K562 (cell line): ENCODE results near the gene TOPORS. TPM values are rescaled to one million over a fixed set of nuclear protein-coding genes. Genes with fewer than 3 reads are reported as not detected.

Experiments
- ATAC-seq: fragments of 200-7000 bp; cut with Tn5 transposase; 3 replicates; pipeline ENCODE4 v1.9.1; 2020; ENCODE audit warnings: moderate library complexity
- BruUV-seq: library from RNA; stranded (reverse); fragments of 400-500 nt; replicated peaks from 2 replicates; lab custom pipeline; 2021; lab: Mats Ljungman, UMichigan
- CTCF ChIA-PET: fragments of 300-600 bp; formaldehyde crosslinking; extraction: SDS; loops from one replicate; lab custom pipeline; 2021; ENCODE audit warnings: low intra/inter-chr PET ratio; lab: Yijun Ruan, JAX
- POLR2A ChIA-PET: fragments of 300-600, 350-650 bp; sonication (Branson Sonifier 250); formaldehyde crosslinking; extraction: SDS; loops from one replicate; lab custom pipeline; 2021; ENCODE audit warnings: antibody characterized with exemption, inconsistent platforms; lab: Yijun Ruan, JAX
- DNase-seq, 4 experiments: peaks; one replicate each; pipeline versions ENCODE4 v3.0.0 to v3.0.0-alpha.2; 2011 to 2018; ENCODE audit warnings: low spot score in 3 of 4, mixed read lengths in 3 of 4; ENCODE audit errors: extremely low read depth in 1 of 4
- FAIRE-seq: peaks from 2 replicates; lab custom pipeline; 2011; peaks lifted over from hg19 to GRCh38; lab: Jason Lieb, UNC
- H2AFZ ChIP-seq: 2 replicates; pipeline ENCODE4 v1.6.0; 2011; ENCODE audit warnings: low read depth, low read length, control low read depth, inconsistent platforms
- H3K27ac ChIP-seq: fragments of 200-600 bp; 3 replicates; pipeline ENCODE4 v1.8.0; 2011; ENCODE audit warnings: low read depth, mild to moderate bottlenecking, control low read depth, inconsistent platforms, low read length, moderate library complexity, mixed read lengths; ENCODE audit errors: extremely low read depth
- H3K27me3 ChIP-seq, 2 experiments: fragments of 300-600 bp in 1 of 2; 2 replicates in 1 of 2; 3 replicates in 1 of 2; pipeline versions ENCODE4 v1.6.0 to v1.8.0; 2011; ENCODE audit warnings: inconsistent platforms in 2 of 2, low read length in 2 of 2, mild to moderate bottlenecking in 1 of 2, mixed read lengths in 1 of 2, moderate library complexity in 1 of 2; ENCODE audit not compliant: control insufficient read depth in 2 of 2, insufficient read depth in 2 of 2
- H3K36me3 ChIP-seq: fragments of 300-600 bp; 3 replicates; pipeline ENCODE4 v1.8.0; 2011; ENCODE audit warnings: mild to moderate bottlenecking, low read length, inconsistent platforms; ENCODE audit not compliant: control insufficient read depth, insufficient read depth
- H3K4me1 ChIP-seq, 2 experiments: fragments of 200-600 bp in 1 of 2; replicated peaks in 1 of 2; 2 replicates in 1 of 2; 3 replicates in 1 of 2; pipeline versions ENCODE4 v1.5.1 to v1.8.0; 2011; ENCODE audit warnings: inconsistent platforms in 2 of 2, low read length in 2 of 2, mild to moderate bottlenecking in 1 of 2, mixed read lengths in 1 of 2, moderate library complexity in 1 of 2; ENCODE audit not compliant: control insufficient read depth in 2 of 2, insufficient read depth in 2 of 2
- H3K4me2 ChIP-seq: 2 replicates; pipeline ENCODE4 v1.6.1; 2011; ENCODE audit warnings: low read length, control low read depth, inconsistent platforms, mixed read lengths; ENCODE audit not compliant: insufficient read depth
- H3K4me3 ChIP-seq: fragments of 200-600 bp; sonication (generic), shearing (Covaris generic); 2 replicates; pipeline ENCODE4 v1.5.1; 2016; ENCODE audit warnings: control low read depth, inconsistent platforms
- H3K79me2 ChIP-seq: fragments of 200-600 bp; 3 replicates; pipeline ENCODE4 v1.8.0; 2011; ENCODE audit warnings: low read length, inconsistent platforms; ENCODE audit not compliant: control insufficient read depth, insufficient read depth
- H3K9ac ChIP-seq, 2 experiments: 2 replicates each; pipeline versions ENCODE4 v1.6.0 to v1.6.1; 2011; ENCODE audit warnings: low read depth in 2 of 2, low read length in 2 of 2, control low read depth in 1 of 2, inconsistent platforms in 1 of 2, mild to moderate bottlenecking in 1 of 2, mixed read lengths in 1 of 2; ENCODE audit not compliant: insufficient read depth in 1 of 2
- H3K9me1 ChIP-seq: one replicate; pipeline ENCODE4 v1.6.0; 2011; ENCODE audit warnings: inconsistent platforms, mild to moderate bottlenecking, low read length, moderate library complexity; ENCODE audit not compliant: control insufficient read depth, insufficient read depth
- H3K9me3 ChIP-seq: replicated peaks from 2 replicates; pipeline ENCODE4 v1.5.1; 2011; ENCODE audit warnings: low read depth, low read length, inconsistent platforms; ENCODE audit not compliant: control insufficient read depth, insufficient read depth
- H4K20me1 ChIP-seq: replicated peaks from 2 replicates; pipeline ENCODE4 v1.6.1; 2011; ENCODE audit warnings: low read length, inconsistent platforms, mixed read lengths; ENCODE audit not compliant: control insufficient read depth, insufficient read depth
- BRF1 ChIP-seq: IDR thresholded peaks from 3 replicates; pipeline ENCODE4 v1.6.1; 2011; ENCODE audit warnings: borderline replicate concordance, mild to moderate bottlenecking; ENCODE audit not compliant: insufficient read length; ENCODE audit errors: extremely low read depth
- CREB1 ChIP-seq, 2 experiments: sonication (generic) in 1 of 2; formaldehyde crosslinking in 1 of 2; IDR thresholded peaks; 2 replicates each; pipeline versions ENCODE4 v1.6.1 to v1.8.0; 2012 to 2022; ENCODE audit warnings: inconsistent platforms in 1 of 2, mild to moderate bottlenecking in 1 of 2, missing genetic modification reagents in 1 of 2, moderate library complexity in 1 of 2
- DPF2 ChIP-seq: fragments of 450-650 bp; IDR thresholded peaks from 2 replicates; pipeline ENCODE4 v1.6.1; 2016
- FOXJ2 ChIP-seq: fragments of 200-800 bp; sonication (Bioruptor generic); IDR thresholded peaks from 2 replicates; pipeline ENCODE4 v1.6.1; 2016; ENCODE audit warnings: missing genetic modification characterization, missing compliant biosample characterization
- GATAD2B ChIP-seq: fragments of 450-650 bp; IDR thresholded peaks from 2 replicates; pipeline ENCODE4 v1.6.1; 2017; ENCODE audit warnings: mild to moderate bottlenecking, borderline replicate concordance
- ILF3 ChIP-seq: fragments of 450-650 bp; IDR thresholded peaks from 2 replicates; pipeline ENCODE4 v1.6.1; 2018; ENCODE audit warnings: antibody characterized with exemption, mild to moderate bottlenecking, moderate library complexity, borderline replicate concordance
- KAT7 ChIP-seq: sonication (generic); formaldehyde crosslinking; IDR thresholded peaks from 2 replicates; pipeline ENCODE4 v1.8.0; 2022; ENCODE audit warnings: missing genetic modification reagents, mild to moderate bottlenecking, borderline replicate concordance
- MAZ ChIP-seq, 2 experiments: fragments of 450-650 bp in 1 of 2; sonication (generic) in 1 of 2; formaldehyde crosslinking; IDR thresholded peaks in 1 of 2; conservative IDR thresholded peaks in 1 of 2; 2 replicates each; pipeline versions ENCODE4 v1.4.0 to v1.5.0; 2020; ENCODE audit warnings: mild to moderate bottlenecking in 1 of 2, missing genetic modification reagents in 1 of 2
- MECOM ChIP-seq: fragments of 250-450 bp; sonication (Bioruptor Pico); IDR thresholded peaks from 2 replicates; pipeline ENCODE4 v1.8.0; 2022; ENCODE audit warnings: inconsistent platforms
- MIER1 ChIP-seq: fragments of 450-650 bp; IDR thresholded peaks from 2 replicates; pipeline ENCODE4 v1.6.1; 2016; ENCODE audit warnings: antibody characterized with exemption, mild to moderate bottlenecking, low read depth
- SP1 ChIP-seq: sonication (generic); formaldehyde crosslinking; IDR thresholded peaks from 2 replicates; pipeline ENCODE4 v1.8.1; 2022; ENCODE audit warnings: mild to moderate bottlenecking, missing genetic modification reagents
- STAT5B ChIP-seq: fragments of 250-450 bp; sonication (Bioruptor Pico); IDR thresholded peaks from 2 replicates; pipeline ENCODE4 v1.8.0; 2021; ENCODE audit warnings: mild to moderate bottlenecking, inconsistent platforms
- TAF15 ChIP-seq: fragments of 200-400 bp; formaldehyde crosslinking; IDR thresholded peaks from 2 replicates; pipeline ENCODE4 v1.6.1; 2017; ENCODE audit warnings: mild to moderate bottlenecking, low read depth, low read length, moderate library complexity
- ZFP1 ChIP-seq: fragments of 450-650 bp; formaldehyde crosslinking; IDR thresholded peaks from 2 replicates; pipeline ENCODE4 v1.4.0; 2020; ENCODE audit warnings: mild to moderate bottlenecking, mixed read lengths
- ZFP36 ChIP-seq: fragments of 150-350 bp; IDR thresholded peaks from 2 replicates; pipeline ENCODE4 v1.6.1; 2018; ENCODE audit warnings: low read length, low read depth; ENCODE audit not compliant: partially characterized antibody
- ZNF354B ChIP-seq: fragments of 250-450 bp; sonication (Bioruptor Pico); IDR thresholded peaks from 2 replicates; pipeline ENCODE4 v1.4.0; 2020
- WGBS: fragments of 100-300 bp; shearing (Covaris generic); methylation state at CpG from one replicate; pipeline ENCODE4 v1.1.6; 2016; ENCODE audit warnings: low coverage, mixed read lengths; ENCODE audit not compliant: insufficient coverage; ENCODE audit errors: missing lambda C conversion rate; 5-methylcytosine and 5-hydroxymethylcytosine counted together
- in situ Hi-C: fragments of 300-500 bp; cut with MboI; formaldehyde crosslinking; loops from 4 replicates; pipeline ENCODE4 v1.15.0; 2018; ENCODE audit warnings: inconsistent platforms, mixed read lengths
- intact Hi-C: fragments of 100-400 bp; cut with micrococcal nuclease; formaldehyde crosslinking; loops from 2 replicates; pipeline ENCODE4 v1.14.2; 2022
- polyA plus RNA-seq, 8 experiments: library from polyadenylated mRNA; depleted of rRNA in 4 of 8; stranded (reverse) in 5 of 8; unstranded in 3 of 8; fragments of >200 nt; fragmentation: Nextera tagmentation in 2 of 8; fragmentation: Illumina TruSeq in 1 of 8; extraction: Ambion mirVana in 2 of 8; extraction: Trizol in 1 of 8; gene quantifications; 2 replicates each; pipeline versions ENCODE4 v1.2.1 to v1.2.3, GENCODE V29; 2011 to 2014; ENCODE audit warnings: inconsistent platforms in 1 of 8, missing spikeins in 1 of 8
- total RNA-seq, 7 experiments: library from RNA; depleted of rRNA in 6 of 7; stranded (reverse); fragments of >200 nt in 6 of 7; fragmentation: Illumina TruSeq in 2 of 7; extraction: Trizol in 2 of 7; gene quantifications; 2 replicates each; pipeline versions ENCODE4 v1.2.1 to v1.2.3, GENCODE V29; 2011 to 2021; ENCODE audit warnings: low replicate concordance in 1 of 7
- TF ChIP-seq, protein P1 (sequence below): fragments of 250-450 bp; sonication (Bioruptor Pico); IDR thresholded peaks from 2 replicates; pipeline ENCODE4 v1.4.0; 2020
- TF ChIP-seq, protein P2 (sequence below), 2 experiments: fragments of 450-650 bp in 1 of 2; sonication (generic) in 1 of 2; formaldehyde crosslinking in 1 of 2; IDR thresholded peaks in 1 of 2; conservative IDR thresholded peaks in 1 of 2; 2 replicates each; pipeline versions ENCODE4 v1.6.1 to v1.8.1; 2016 to 2023; ENCODE audit warnings: mild to moderate bottlenecking in 2 of 2, moderate library complexity in 2 of 2, inconsistent platforms in 1 of 2, missing genetic modification reagents in 1 of 2
- TF ChIP-seq, protein P3 (sequence below): fragments of 450-650 bp; formaldehyde crosslinking; IDR thresholded peaks from 2 replicates; pipeline ENCODE4 v1.4.0; 2020; ENCODE audit warnings: mild to moderate bottlenecking, moderate library complexity

The TOPORS gene
- total and polyA plus RNA-seq, 9 of the 15 experiments (the other 6 are each of a cell fraction or from before 2014, with no cell fraction given) = 4.3 to 19.6 (median 9.9) TPM

DNA sequence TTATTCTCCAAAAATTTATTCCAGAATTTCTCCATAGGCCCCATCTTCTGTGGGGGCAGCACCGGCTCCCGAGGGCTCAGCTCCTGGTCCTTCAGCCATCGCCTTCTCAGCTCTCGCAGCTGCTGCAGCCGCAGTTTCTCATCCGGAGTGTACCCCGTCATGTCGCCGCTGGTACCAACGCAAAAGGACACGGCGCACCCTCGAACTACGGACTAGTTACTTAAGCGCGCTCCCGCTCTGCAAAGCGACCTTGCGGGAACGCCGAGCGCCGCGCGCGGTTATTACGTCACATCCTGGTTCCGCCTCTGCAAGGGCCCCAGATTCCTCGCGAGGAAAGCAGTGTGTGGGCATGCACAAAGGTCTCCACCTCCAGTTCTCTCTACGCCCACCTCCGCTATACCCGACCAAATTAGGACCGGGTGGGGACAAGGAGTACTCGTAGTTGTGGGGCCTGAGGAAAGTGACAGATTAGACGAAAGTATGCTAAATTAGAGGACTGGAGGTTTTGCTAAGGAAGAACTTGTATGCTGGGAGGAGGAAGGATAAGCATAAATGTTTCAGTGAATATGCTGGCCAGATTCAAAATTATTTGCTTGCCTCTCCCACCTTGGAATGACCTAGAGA is 20.6 kb upstream of the TOPORS start, which contains the start of gene NDUFB6:
NDUFB6 (minus strand) TSS at position 260 of the 624 bp plus-strand sequence; CDS start at position 161, 99 bp downstream.
- intact Hi-C loops = loop anchor here (2.0 to 5.0 kb wide), 3 partner anchors 20 to 136 kb away; partner anchors contain the start of genes RIGI, SMIM27 and TOPORS
- H3K4me1 ChIP-seq = no peaks in the 10 kb centered on the region
- TF ChIP-seq, protein P1, sequence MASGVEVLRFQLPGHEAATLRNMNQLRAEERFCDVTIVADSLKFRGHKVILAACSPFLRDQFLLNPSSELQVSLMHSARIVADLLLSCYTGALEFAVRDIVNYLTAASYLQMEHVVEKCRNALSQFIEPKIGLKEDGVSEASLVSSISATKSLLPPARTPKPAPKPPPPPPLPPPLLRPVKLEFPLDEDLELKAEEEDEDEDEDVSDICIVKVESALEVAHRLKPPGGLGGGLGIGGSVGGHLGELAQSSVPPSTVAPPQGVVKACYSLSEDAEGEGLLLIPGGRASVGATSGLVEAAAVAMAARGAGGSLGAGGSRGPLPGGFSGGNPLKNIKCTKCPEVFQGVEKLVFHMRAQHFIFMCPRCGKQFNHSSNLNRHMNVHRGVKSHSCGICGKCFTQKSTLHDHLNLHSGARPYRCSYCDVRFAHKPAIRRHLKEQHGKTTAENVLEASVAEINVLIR (CRISPR knock-in tag) = peak; percentile 91
- TF ChIP-seq TAF15 = no peak
- TF ChIP-seq, protein P2, sequence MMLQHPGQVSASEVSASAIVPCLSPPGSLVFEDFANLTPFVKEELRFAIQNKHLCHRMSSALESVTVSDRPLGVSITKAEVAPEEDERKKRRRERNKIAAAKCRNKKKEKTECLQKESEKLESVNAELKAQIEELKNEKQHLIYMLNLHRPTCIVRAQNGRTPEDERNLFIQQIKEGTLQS (IDR thresholded peaks at IDR 0.05) = peak; percentile 79
- TF ChIP-seq, protein P2 (CRISPR knock-in tag; conservative IDR thresholded peaks at IDR 0.05) = no peak
- TF ChIP-seq ZNF354B (CRISPR knock-in tag) = no peak
- TF ChIP-seq, protein P3, sequence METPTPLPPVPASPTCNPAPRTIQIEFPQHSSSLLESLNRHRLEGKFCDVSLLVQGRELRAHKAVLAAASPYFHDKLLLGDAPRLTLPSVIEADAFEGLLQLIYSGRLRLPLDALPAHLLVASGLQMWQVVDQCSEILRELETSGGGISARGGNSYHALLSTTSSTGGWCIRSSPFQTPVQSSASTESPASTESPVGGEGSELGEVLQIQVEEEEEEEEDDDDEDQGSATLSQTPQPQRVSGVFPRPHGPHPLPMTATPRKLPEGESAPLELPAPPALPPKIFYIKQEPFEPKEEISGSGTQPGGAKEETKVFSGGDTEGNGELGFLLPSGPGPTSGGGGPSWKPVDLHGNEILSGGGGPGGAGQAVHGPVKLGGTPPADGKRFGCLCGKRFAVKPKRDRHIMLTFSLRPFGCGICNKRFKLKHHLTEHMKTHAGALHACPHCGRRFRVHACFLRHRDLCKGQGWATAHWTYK = no peak
- no peak for TF ChIP-seq BRF1
- peak; percentile 93 for TF ChIP-seq CREB1 (IDR thresholded peaks at IDR 0.05)
- peak; percentile 96 for TF ChIP-seq CREB1 (CRISPR knock-in tag; IDR thresholded peaks at IDR 0.05)
- no peak for TF ChIP-seq GATAD2B
- peak; percentile 7 for TF ChIP-seq ZFP36
- no peak for TF ChIP-seq SP1 (CRISPR knock-in tag)
- no peak for TF ChIP-seq FOXJ2 (tag)
- no peak for TF ChIP-seq MIER1
- no peak for TF ChIP-seq STAT5B (CRISPR knock-in tag)
- peak; percentile 23; the same call in 1 of the 2 replicates for TF ChIP-seq DPF2
- no peak for TF ChIP-seq MECOM (CRISPR knock-in tag)
- no peak for TF ChIP-seq KAT7 (CRISPR knock-in tag)
- TF ChIP-seq ILF3 = no peak
- TF ChIP-seq MAZ (CRISPR knock-in tag; conservative IDR thresholded peaks at IDR 0.05 in 1 of 2, IDR thresholded peaks at IDR 0.05 in 1 of 2) = no peak; a peak in 1 of 4 replicates
- no peak for TF ChIP-seq ZFP1 (CRISPR knock-in tag)

More for the DNA sequence above, 20.6 kb upstream of the TOPORS start, which contains the start of gene NDUFB6:
- BruUV-seq = no TSS peak
- no peaks in the 10 kb centered on the region for H3K9me1 ChIP-seq
- no peaks in the 10 kb centered on the region for H3K9me3 ChIP-seq
- FAIRE-seq (peak; percentile 93), ATAC-seq (peak; percentile 94), DNase-seq (peak; percentile 69 to 94 (median 78))
- peak within 1 kb of the TSS; percentile 97 for H2AFZ ChIP-seq
- H3K4me3 ChIP-seq = peak within 1 kb of the TSS; percentile 78
- WGBS = under 1% methylated on average over 33 of the region's 36 CpGs
- peak within 1 kb of the TSS; percentile 77 to 93 for H3K9ac ChIP-seq
- H3K79me2 ChIP-seq = peaks cover 34% of the 10 kb centered on the region
- in situ Hi-C loops = loop anchor here (25.0 kb wide), 1 partner anchor 664 kb away; the partner anchor contains the start of gene SPINK4
- H4K20me1 ChIP-seq = no peaks in the 10 kb centered on the region
- H3K27ac ChIP-seq = peak within 1 kb of the TSS; percentile 69
- H3K27me3 ChIP-seq = no peaks in the 10 kb centered on the region
- peaks cover 19% of the 10 kb centered on the region; the same call in 2 of the 3 replicates for H3K36me3 ChIP-seq
- H3K4me2 ChIP-seq = peak within 1 kb of the TSS; percentile 85
- CTCF ChIA-PET = interaction anchor here (0.8 to 3.2 kb wide), 2 partner anchors 189 to 194 kb away, joined by 5 to 34 read pairs; no protein-coding TSS in a partner anchor
- POLR2A ChIA-PET = interaction anchor here (0.6 to 1.6 kb wide), 4 partner anchors 14 to 453 kb away, joined by 3 to 6 read pairs (median 4); no protein-coding TSS in a partner anchor
